ENCODE measurements around the gene TNIP1. TPM values are rescaled to one million over a fixed set of nuclear protein-coding genes. Genes with fewer than 3 reads are reported as not detected.

TNIP1 gene
- total and polyA plus RNA-seq, 8 donors: 45.1 to 136 (median 104) TPM

- Histone ChIP-seq H3K4me1 (peaks cover 28 to 84% (median 66%) of the 10 kb centered on the region in 4 donors), H3K4me3 (peak overlapping the region in 3 of 4 donors; percentile 66 to 77 (median 67)), H3K36me3 (peaks cover 36 to 67% (median 50%) of the 10 kb centered on the region in 4 donors), H3K27ac (peak overlapping the region; percentile 11 to 88 (median 84)), H3K27me3 (no peaks in the 10 kb centered on the region), H3K9me3 (no peaks in the 10 kb centered on the region)
- 76 to 88% (median 84%) methylated on average over 6 to 7 of the region's 7 CpGs for WGBS, 5 donors
- TF ChIP-seq POLR2A (IDR thresholded peaks at IDR 0.05) (no peak), CTCF (IDR thresholded peaks at IDR 0.05) (no peak), POLR2AphosphoS5 (IDR thresholded peaks at IDR 0.05) (peak in 1 of 3 donors; percentile 14), EP300 (IDR thresholded peaks at IDR 0.05) (no peak)
- intact Hi-C loops (cut with DNase I; ENCODE audit: low total_unique reads): no loop called here
- DNase-seq: no peak
Measured at GRCh38 chr5:151024440-151025249, 56.2 kb downstream of the TNIP1 start.

- 16 to 66% (median 50%) methylated on average over 2 to 8 of the region's 8 CpGs for WGBS, 5 donors
- H3K4me1 ChIP-seq: peaks cover 28 to 87% (median 70%) of the 10 kb centered on the region in 4 donors
Measured at GRCh38 chr5:151023651-151024050, 57.2 kb downstream of the TNIP1 start.

GRCh38 chr5:151023047-151023615 lies 57.7 kb downstream of the TNIP1 start:
- TF ChIP-seq POLR2AphosphoS5 (IDR thresholded peaks at IDR 0.05): peak in 1 of 3 donors; percentile 14
- no peak for TF ChIP-seq POLR2A (IDR thresholded peaks at IDR 0.05)
- peaks cover 24 to 52% (median 35%) of the 10 kb centered on the region in 4 donors for H3K36me3 ChIP-seq
- H3K9me3 ChIP-seq: no peaks in the 10 kb centered on the region
- peaks cover 28 to 85% (median 70%) of the 10 kb centered on the region in 4 donors for H3K4me1 ChIP-seq
- 38 to 60% (median 45%) methylated on average over 5 of the region's 5 CpGs for WGBS, 5 donors
- H3K27ac ChIP-seq: peak overlapping the region; percentile 62 to 88 (median 84)
- intact Hi-C loops (cut with DNase I; ENCODE audit: low total_unique reads): no loop called here
- DNase-seq: peak in 1 of 2 donors; percentile 74
- peak overlapping the region; percentile 66 to 77 (median 69) for H3K4me3 ChIP-seq
- H3K27me3 ChIP-seq: no peaks in the 10 kb centered on the region

More at GRCh38 chr5:151023651-151024050, 57.2 kb downstream of the TNIP1 start:
- H3K4me3 ChIP-seq: peak overlapping the region; percentile 66 to 77 (median 69)
- TF ChIP-seq EP300 (IDR thresholded peaks at IDR 0.05) (no peak), POLR2AphosphoS5 (IDR thresholded peaks at IDR 0.05) (peak in 2 of 3 donors; percentile 54 to 63)
- intact Hi-C loops (cut with DNase I; ENCODE audit: low total_unique reads): no loop called here
- H3K9me3 ChIP-seq: no peaks in the 10 kb centered on the region
- H3K27me3 ChIP-seq: no peaks in the 10 kb centered on the region
- peak overlapping the region; percentile 20 to 88 (median 84) for H3K27ac ChIP-seq
- H3K36me3 ChIP-seq: peaks cover 28 to 58% (median 41%) of the 10 kb centered on the region in 4 donors
- DNase-seq: peak in 1 of 2 donors; percentile 58

- Histone ChIP-seq H3K27me3 (no peaks in the 10 kb centered on the region), H3K4me1 (peaks cover 28 to 84% (median 68%) of the 10 kb centered on the region in 4 donors), H3K4me3 (peak overlapping the region; percentile 66 to 77 (median 69)), H3K36me3 (peaks cover 18 to 47% (median 30%) of the 10 kb centered on the region in 4 donors), H3K9me3 (no peaks in the 10 kb centered on the region), H3K27ac (peak overlapping the region; percentile 62 to 88 (median 84))
- 61 to 86% (median 72%) methylated on average over 7 of the region's 7 CpGs for WGBS, 5 donors
- no peak for DNase-seq
- intact Hi-C loops (cut with DNase I; ENCODE audit: low total_unique reads): no loop called here
- peak in 1 of 3 donors; percentile 37 for TF ChIP-seq POLR2AphosphoS5 (IDR thresholded peaks at IDR 0.05)
- TF ChIP-seq EP300 (IDR thresholded peaks at IDR 0.05): no peak
- no peak for TF ChIP-seq POLR2A (IDR thresholded peaks at IDR 0.05)
- TF ChIP-seq CTCF (IDR thresholded peaks at IDR 0.05): no peak
Measured at GRCh38 chr5:151022511-151023018, 58.3 kb downstream of the TNIP1 start.

- WGBS, 5 donors: 73 to 91% (median 82%) methylated on average over 6 of the region's 6 CpGs
- Histone ChIP-seq H3K27ac (peak overlapping the region; percentile 68 to 88 (median 84)), H3K9me3 (no peaks in the 10 kb centered on the region), H3K4me1 (peaks cover 28 to 76% (median 64%) of the 10 kb centered on the region in 4 donors), H3K4me3 (peak overlapping the region; percentile 66 to 77 (median 69)), H3K36me3 (peaks cover 14 to 38% (median 22%) of the 10 kb centered on the region in 4 donors), H3K27me3 (no peaks in the 10 kb centered on the region)
- DNase-seq: no peak
- intact Hi-C loops (cut with DNase I; ENCODE audit: low total_unique reads): no loop called here
- TF ChIP-seq CTCF (IDR thresholded peaks at IDR 0.05): no peak
- TF ChIP-seq EP300 (IDR thresholded peaks at IDR 0.05): no peak
- no peak for TF ChIP-seq POLR2AphosphoS5 (IDR thresholded peaks at IDR 0.05)
- TF ChIP-seq POLR2A (IDR thresholded peaks at IDR 0.05): no peak
Measured at GRCh38 chr5:151021746-151022145, 59.1 kb downstream of the TNIP1 start.

Measured in stomach (tissue), 9 donors.